DND-41 (cell line): ENCODE results near the gene SLC39A11.

Source experiments
- EZH2 ChIP-seq: IDR thresholded peaks from 3 replicates; pipeline ENCODE4 v1.6.1; 2012; ENCODE audit warnings: borderline replicate concordance, low read depth, mild to moderate bottlenecking, moderate library complexity, low read length, inconsistent platforms; ENCODE audit not compliant: severe bottlenecking
- TF ChIP-seq, protein P1 (sequence below): IDR thresholded peaks from 2 replicates; pipeline ENCODE4 v1.5.1; 2012; ENCODE audit warnings: borderline replicate concordance, low read length, moderate library complexity, mild to moderate bottlenecking; ENCODE audit not compliant: poor library complexity, severe bottlenecking; ENCODE audit errors: extremely low read depth

- TF ChIP-seq, protein P1, sequence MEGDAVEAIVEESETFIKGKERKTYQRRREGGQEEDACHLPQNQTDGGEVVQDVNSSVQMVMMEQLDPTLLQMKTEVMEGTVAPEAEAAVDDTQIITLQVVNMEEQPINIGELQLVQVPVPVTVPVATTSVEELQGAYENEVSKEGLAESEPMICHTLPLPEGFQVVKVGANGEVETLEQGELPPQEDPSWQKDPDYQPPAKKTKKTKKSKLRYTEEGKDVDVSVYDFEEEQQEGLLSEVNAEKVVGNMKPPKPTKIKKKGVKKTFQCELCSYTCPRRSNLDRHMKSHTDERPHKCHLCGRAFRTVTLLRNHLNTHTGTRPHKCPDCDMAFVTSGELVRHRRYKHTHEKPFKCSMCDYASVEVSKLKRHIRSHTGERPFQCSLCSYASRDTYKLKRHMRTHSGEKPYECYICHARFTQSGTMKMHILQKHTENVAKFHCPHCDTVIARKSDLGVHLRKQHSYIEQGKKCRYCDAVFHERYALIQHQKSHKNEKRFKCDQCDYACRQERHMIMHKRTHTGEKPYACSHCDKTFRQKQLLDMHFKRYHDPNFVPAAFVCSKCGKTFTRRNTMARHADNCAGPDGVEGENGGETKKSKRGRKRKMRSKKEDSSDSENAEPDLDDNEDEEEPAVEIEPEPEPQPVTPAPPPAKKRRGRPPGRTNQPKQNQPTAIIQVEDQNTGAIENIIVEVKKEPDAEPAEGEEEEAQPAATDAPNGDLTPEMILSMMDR: no peak
- no peak for TF ChIP-seq EZH2
Observed at GRCh38 chr17:72723711-72724110, 368.8 kb downstream of the SLC39A11 start.
